Retina (tissue), 1 donor: ENCODE data around the gene CCDC159.
A peak's percentile ranks its signal among the peaks of the same experiment; 100 is the strongest.
"Not testable (repeated sequence)": the region's sequence is repeated elsewhere in the genome, so short reads cannot be mapped to it uniquely, and the experiment has no call there.

Source experiments
- DNase-seq: peaks from one replicate; pipeline ENCODE4 v3.0.0-alpha.2; 2016

CCDC159 gene

DNA sequence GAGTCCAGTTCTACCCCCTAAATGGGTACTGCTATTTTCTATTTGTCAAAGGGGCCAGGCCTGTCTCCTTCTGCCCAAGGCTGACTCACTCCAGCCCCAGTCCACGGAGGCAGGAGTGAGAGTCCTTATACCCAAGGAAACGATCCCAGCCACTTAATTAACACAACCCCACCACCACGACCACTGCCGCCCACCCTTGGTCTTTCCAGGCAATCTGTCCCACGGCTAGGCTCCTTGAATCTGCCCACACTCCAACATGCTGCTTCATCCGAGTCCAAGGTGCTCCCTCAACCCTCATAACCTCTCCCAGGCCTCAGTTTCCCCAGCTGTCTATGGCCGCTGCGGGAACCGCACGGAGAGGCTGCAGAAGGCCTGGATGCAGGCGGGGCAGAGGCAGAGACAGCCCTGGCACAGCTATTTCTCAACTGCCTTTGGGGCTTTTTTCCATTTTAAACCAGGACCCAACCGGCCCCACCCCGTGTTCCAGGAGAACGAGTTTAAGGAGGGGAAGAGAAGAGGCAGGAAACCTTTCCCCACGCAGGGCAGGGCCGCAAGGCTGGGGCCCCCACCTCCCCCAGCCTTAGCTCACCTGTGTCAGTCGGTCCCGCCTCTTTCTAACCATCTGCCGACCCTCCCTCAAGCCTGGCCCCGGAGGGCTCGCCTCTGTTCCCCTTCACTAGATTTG is 7.6 kb upstream of the CCDC159 start:
- DNase-seq, result peak; percentile 35

DNA sequence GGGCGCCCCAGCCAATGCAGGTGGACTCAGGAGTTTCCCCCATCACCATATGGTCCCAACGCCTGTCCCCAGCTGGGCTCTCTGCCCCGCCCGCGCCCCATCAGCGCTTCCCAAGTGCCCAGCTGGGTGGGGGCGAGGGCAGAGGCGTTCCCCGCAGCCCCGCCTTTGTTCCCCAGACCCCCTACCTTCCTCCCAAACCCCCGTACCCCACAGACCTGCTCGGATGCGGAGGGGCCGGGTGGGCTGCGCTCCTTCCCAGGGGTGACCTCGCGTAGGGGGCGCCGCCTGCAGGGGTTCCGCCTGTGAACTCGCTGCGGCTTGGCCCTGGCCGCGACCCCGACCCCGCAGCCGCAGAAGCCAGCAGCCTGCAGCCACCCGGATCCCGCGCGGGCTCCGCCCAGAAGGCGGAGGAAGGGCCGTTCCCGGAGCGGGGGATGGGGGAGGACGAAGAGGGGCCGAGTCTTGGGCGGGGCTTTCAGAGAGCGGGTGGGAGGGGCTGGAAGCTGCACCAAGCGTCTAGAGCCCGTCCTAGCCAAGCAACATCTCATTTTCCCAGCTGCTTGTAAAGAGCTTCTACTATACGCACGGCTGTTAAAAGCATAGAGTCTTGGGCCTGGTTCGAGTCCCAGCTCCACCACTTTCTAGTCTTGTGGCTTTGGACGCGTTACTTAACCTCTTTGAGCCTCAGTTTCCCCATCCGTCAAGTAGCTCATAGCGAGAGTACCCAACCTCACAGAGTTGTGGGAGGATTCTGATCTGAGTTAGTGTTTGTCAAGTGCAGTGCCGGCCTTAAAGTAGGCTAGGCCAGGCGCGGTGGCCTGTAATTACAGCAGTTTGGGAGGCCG is 6.8 kb upstream of the CCDC159 start, which contains the start of gene RAB3D:
Gene RAB3D, minus strand, starts transcription at position 404 of the 845 bp plus-strand sequence. CDS start 2,258 bp downstream, outside the sequence.
- DNase-seq, result peak; percentile 86

DNA sequence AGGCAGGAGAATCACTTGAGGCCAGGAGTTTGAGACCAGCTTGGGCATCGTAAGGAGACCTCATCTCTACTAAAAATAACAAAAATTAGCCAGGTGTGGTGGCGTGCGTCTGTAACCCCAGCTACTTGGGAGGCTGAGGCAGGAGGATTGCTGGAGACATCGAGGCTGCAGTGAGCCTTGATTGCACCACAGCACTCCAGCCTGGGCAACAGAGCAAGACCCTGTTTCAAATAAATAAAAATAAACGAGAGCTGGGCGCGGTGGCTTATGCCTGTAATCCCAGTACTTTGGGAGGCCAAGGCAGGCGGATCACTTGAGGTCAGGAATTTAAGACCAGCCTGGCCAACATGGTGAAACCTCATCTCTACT is 6.2 kb upstream of the CCDC159 start:
- not testable (repeated sequence) for DNase-seq

DNA sequence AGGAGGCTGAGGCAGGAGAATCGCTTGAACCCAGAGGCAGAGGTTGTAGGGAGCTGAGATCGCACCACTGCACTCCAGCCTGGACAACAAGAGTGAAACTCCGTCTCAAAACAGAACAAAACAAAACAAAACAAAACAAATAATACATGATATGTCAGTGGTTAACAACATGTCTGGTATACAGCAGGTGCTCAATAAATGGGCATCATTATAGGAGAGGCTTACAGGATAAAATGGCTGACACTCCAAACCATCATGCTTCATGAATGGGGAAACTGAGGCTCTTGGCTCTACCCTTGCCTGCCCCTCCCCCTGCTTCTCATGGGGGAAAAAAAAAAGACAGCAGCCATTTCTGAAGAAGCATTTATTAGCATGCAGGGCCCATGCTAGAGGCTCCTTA is 3.9 kb upstream of the CCDC159 start:
- no peak for DNase-seq

DNA sequence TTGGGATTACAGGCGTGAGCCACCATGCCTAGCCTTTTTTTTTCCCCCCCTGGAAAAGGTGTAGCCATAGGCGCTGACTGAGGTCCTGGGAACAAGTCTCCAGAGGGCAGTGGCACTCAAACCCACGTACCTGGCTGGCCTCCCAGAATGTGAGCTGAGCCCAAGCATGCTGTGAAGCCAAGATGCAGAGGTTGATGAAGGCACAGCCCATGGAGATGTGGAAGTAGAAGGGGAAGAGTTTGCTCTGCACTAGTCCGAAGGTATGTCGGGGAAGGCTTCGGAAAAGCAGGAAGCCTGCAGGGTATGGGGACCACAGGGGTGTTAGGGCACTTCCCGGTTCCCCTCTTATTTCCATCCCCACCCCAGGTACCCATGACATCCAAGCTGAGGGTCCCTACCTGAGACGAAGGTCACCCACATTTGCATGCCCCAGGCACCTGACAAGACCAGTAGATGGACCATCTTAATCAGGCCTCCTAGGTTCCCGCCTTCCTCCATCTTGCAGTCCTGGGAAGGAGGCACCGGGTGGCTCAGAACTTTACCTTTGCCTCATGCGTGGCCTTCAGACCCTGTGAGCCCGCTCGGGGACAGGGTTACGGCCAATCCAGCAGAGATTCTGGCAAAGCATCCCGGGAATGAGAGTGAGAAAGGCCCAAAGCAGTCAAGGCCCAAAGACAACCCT is 1.1 kb upstream of the CCDC159 start:
- no peak for DNase-seq

DNA sequence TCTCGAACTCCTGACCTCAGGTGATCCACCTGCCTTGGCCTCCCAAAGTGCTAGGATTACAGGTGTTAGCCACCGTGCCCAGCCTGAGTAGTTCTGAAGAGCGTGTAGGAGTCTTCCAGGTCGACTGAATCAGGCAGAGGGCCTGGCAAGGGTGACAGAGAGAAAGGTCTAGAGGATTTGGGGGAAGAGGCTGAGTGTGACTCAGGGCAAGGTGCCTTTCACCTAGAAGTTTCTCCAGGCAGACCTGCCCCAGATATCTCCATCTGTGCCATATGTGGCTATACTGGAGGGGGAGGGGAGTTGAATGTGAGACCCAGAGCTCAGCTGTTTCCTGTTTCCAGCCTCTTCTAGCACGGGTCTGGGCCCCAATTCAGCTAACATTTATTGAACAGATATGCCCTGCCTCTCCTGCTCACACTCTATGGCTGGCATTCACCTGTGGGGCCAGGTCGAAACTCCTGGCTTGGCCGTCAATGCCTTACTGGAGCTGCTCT is 1.3 kb downstream of the CCDC159 start:
- DNase-seq, result no peak

DNA sequence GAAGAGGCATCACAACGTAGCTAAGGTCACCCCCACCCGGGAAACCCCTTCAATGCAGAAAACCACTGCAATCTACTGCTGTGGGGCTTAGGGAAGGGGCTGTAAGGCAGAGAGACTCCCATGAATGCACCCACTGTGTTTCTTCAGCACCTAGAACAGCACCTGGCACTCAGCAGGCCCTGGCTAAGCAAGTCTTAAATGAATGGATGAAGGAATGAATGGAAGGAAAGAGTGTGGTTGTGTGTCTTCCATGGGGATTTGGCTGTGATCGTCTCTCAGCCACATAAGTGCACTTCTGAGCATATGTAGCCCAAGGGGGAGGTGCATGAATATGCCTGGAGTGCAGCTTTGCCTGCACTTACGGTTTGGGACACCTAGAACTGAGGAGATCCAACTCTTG is 2.9 kb downstream of the CCDC159 start:
- no peak for DNase-seq

DNA sequence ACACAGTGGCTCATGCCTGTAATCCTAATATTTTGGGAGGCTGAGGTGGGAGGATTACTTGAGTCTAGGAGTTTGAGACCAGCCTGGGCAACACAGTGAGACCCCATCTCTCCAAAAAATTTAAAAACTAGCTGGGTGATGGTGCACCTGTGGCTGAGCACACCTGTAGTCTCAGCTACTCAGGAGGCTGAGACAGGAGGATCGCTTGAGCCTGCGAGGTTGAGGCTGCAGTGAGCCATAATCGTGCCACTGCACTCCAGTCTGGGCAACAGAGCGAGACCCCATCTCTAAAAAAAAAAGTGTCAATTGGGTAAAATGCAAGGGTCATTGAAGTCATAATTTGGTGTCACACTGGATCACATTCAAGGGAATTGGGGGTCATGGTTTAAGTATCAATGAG is 7.8 kb downstream of the CCDC159 start:
- not testable (repeated sequence) for DNase-seq

DNA sequence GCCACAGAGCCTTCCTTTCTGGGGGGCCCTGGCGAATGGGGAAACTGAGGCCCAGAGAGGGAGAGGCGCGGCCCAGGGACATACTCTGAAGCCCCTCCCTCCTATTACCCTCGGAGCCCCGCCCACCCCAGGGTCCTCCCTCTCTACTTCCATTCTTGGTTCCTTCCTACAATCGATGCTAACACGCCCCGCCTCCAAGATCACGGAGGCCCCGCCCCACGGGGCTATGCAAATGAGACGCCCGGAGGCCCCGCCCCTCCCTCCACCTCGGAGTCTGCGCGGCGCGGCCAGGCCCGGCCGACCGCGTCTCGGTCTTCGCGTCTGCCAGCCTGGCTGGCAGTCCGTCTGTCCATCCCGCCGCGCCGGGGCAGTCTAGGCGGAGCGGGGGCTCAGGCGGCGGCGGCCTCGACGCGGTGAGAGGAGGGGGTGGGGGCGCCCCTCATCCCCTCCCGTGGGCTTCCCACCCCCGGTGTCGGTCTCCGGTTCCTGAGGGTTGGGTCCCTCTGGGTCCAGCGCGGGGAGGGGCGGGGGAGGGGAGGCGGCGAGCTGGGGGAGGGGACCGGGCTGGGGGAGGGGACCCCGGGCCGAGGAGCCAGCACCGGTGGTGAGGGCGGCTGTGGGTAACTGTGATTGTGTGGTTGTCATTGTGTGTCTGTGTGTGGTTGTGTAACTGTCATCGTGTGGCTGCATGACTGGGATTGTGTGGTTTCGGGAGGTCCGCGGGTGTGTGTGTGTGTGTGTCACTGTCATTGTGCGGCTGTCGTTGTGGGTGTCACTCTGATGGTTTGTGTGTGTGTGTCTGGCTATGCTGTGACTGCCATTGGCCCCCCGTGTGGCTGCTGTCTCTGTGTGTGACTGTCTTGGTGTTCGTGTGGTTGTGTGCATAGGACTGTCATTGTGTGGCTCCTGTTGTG is 9.1 kb downstream of the CCDC159 start, which contains the start of gene PLPPR2:
Gene PLPPR2, plus strand, starts transcription at position 273 of the 914 bp plus-strand sequence. CDS start 2,242 bp downstream, outside the sequence.
- DNase-seq, result peak; percentile 81

DNA sequence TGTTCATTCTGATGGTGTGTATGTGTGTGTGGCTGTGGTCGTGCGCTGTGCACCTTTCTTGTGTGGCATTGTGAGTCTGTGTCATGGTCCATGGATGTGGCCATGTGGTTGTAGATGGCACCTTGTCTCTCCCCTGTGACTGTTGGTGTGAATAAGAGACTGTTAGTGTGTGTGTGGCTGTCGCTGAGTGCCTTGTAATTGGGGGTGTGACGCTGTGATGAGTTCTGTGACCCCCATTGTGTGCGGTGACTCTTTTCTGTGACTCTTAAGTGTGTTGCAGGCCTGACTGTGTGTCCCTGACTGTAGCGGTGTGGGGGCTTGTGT is 9.7 kb downstream of the CCDC159 start:
- no peak for DNase-seq

DNA sequence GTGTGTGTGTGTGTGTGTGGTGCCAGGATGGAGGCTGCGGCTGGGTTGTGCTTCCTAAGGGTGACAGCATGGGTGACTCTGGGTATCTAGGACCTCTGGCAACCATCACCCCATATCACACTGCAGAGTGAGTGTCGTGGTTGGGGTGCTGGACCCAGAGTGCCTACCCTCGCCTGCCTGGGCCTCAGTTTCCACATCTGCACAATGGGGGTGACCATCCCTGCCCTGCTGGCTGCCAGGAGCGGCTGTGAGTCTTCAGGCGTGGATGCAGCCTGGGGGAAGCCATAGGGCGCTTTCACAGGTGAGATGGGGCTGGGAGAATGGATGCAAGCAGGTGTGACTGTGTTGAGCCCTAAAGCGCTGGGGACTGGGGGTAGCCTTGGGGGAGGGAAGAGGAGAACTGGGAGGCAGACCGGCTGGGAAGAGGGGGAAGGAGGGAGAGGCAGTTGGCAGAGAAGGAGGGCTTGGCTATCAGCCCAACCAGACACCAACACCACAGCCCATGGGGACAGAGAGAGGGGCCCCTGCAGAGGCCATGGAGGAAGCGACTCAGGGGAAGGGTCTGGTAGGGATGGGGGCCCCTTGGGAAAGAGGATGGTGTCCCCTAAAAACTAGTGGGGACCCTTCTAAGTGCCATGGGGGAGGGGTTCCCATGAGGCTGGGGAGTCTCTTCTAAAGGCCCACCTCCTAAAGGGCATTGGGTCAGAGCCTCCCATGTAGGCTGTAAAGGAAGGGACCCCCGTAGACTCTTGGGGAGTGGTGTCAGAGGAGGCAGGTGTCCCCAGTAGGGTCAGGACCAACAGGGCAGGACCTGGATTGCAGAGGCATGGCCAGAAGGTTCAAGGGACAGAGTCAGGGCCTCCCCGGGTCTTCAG is 10.6 kb downstream of the CCDC159 start:
- DNase-seq, result no peak

DNA sequence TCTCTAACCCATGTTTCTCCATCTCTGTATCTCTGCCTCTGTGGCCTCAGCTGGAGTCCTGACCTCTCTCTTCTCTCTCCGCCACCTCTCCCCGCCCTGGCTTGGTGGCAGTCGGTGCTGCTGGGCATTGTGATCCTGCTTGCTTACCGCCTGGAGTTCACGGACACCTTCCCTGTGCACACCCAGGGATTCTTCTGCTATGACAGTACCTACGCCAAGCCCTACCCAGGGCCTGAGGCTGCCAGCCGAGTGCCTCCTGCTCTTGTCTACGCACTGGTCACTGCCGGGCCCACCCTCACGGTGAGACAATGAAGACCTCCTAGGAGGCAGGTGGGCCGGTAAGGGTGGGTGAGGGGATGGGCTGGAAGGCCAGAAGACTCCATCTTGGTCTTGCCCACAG is 13.1 kb downstream of the CCDC159 start:
- no peak for DNase-seq

DNA sequence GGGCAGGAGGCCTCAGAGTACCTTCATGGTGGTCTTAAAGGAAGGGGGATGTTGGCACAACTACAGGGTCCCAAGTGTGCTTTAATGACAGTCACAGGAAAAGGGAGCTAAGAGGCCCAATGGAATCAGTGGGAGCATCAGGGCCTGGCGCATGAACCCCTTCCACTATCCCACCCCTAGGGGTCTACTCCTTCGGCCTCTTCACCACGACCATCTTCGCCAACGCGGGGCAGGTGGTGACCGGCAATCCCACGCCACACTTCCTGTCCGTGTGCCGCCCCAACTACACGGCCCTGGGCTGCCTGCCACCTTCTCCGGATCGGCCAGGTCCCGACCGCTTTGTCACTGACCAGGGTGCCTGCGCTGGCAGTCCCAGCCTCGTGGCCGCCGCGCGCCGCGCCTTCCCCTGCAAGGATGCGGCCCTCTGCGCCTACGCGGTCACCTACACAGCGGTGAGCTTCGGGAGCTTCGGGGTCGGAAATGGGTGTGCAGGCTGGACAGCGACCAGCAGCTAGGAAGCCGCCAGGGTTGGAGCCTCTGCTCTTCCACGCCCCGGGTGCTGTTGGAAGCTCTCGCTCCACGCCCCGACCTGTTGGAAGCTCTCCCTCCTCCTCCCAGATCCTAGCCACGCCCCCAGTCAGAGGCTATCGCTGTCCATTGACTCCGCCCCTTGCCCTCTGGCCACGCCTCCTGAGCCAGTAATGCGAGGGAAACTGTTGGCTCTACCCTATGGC is 14.9 kb downstream of the CCDC159 start:
- peak; percentile 85 for DNase-seq

DNA sequence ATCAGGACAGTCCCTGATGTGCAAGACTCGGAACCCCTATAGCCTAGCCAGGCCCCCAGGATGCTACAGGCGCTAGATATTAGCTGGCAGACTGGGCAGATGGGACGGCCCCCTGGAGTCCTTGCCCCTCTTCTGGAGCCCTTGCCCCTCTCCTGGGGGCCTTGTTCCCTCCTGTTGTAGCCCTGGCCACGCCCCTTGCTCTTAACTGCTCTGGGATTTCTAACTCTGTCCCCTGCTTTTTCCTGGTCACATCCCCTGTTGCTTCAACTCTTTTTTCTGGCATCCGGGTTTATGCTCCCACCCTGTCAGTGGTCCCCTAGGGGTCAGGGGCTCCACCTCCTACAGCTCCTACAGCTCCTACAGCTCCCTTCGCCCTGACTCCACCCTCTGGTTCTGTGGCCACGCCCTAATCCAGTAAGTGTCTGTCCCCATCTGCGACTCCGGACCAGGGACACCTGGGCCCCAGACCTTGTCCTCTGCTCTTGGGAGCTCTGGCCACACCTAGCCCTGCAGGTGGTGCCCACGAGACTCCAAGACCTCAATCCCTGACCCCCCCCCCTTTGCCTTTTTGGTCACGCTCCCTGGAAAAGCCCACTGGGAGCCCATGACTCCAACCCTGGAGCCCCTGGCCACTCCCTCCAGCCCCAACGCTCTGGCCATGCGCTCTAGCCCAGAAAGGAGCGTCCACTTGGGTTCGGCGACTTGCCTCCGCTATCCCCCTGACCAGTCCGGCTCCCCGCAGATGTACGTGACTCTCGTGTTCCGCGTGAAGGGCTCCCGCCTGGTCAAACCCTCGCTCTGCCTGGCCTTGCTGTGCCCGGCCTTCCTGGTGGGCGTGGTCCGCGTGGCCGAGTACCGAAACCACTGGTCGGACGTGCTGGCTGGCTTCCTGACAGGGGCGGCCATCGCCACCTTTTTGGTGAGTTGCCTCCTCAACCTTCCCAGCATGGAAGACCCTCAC is 15.7 kb downstream of the CCDC159 start:
- no peak for DNase-seq

DNA sequence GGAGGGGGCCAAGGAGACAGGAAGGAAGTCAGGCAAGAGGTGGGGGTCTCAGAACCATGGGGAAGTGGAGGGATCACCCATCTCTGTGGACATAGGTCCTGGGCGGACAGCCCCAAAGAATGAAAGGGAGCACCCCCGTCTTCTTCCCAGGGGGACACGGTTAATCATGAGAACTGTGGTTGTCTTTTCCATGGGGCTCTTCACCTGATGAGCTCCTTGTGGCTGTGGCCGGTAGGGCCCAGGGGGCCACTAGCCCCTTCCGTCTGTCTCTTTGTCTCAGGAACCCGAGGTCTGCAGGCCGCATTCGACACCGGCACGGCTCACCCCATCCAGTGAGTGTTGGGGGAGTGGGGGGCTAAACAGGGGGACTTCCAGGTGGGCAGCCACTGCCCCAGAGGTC is 17.6 kb downstream of the CCDC159 start:
- DNase-seq, result no peak

DNA sequence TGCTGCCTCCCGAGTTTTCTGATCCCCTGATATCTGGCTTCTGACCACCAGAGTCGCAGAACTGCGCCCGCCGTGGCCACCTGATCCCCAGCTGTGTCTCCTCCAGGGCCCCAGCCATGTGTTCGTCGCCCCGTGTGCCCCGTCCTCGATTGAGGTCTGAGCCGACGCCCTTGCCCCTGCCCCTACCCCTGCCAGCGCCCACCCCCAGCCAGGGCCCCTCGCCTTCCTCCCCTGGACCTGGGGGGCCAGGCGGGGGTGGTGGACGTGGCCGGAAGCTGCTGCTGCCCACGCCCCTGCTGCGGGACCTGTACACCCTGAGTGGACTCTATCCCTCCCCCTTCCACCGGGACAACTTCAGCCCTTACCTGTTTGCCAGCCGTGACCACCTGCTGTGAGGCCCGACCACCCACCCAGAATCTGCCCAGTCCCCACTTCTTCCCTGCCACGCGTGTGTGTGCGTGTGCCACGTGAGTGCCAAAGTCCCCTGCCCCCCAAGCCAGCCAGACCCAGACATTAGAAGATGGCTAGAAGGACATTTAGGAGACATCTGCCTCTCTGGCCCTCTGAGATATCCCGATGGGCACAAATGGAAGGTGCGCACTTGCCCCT is 18.1 kb downstream of the CCDC159 start:
- DNase-seq, result no peak

DNA sequence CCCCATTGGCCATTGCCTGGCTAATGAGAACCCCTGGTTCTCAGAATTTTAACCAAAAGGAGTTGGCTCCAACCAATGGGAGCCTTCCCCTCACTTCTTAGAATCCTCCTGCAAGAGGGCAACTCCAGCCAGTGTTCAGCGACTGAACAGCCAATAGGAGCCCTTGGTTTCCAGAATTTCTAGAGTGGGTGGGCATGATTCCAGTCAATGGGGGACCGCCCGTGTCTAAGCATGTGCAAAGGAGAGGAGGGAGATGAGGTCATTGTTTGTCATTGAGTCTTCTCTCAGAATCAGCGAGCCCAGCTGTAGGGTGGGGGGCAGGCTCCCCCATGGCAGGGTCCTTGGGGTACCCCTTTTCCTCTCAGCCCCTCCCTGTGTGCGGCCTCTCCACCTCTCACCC is 18.6 kb downstream of the CCDC159 start:
- DNase-seq, result no peak

DNA sequence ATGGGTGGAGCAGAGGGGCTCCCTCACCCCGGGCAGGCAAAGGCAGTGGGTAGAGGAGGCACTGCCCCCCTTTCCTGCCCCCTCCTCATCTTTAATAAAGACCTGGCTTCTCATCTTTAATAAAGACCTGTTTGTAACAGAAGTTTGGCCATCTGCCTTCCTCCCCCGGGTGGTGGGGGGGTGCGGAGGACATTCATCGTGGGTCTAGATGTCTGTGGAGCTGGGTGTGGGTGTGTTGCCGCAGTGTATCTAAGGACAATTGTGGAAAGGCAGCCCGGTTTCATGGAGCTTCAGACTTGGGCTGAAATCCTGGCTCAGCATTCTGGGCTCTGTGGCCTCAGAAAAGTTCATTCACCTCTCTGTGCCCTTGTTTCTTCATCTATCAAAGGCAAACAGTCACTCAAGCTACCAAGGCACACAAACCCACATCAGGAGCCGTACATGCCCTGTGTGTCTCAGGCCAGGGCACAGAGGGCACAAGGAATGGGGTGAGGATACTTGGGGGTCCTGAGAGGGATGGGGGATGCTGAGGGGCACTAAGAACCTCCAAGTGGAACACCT is 19.3 kb downstream of the CCDC159 start:
- no peak for DNase-seq

DNA sequence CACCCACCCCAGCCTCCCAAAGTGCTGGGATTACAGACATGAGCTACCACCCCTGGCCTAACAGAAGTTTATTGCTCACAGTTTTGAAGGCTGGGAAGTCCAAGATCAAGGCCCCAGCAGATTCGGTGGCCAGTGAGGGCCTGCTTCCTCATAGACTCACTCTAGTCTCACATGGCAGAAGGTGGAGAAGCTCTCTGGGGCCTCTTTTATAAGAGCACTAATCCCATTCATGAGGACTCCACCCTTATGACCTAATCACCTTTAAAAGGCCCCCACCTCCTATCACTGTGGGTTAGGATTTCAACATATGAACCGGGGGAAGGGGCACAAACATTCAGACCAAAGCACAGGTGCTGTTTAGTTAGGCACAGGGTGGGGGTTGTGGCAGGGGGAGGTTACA is 21.2 kb downstream of the CCDC159 start:
- DNase-seq, result no peak
